Astrocyte (in vitro differentiated cells and primary cell): ENCODE data around the gene ACYP1. TPM values are rescaled to one million over a fixed set of nuclear protein-coding genes. Genes with fewer than 3 reads are reported as not detected.
A peak's percentile ranks its signal among the peaks of the same experiment; 100 is the strongest.

Experiments used
- DNase-seq: peaks from one replicate; pipeline ENCODE4 v3.0.0-alpha.2; 2010; ENCODE audit warnings: low read depth
- FAIRE-seq: peaks from 2 replicates; lab custom pipeline; 2011; peaks lifted over from hg19 to GRCh38; lab: Jason Lieb, UNC
- H2AFZ ChIP-seq: 2 replicates; pipeline ENCODE4 v1.6.0; 2012; ENCODE audit warnings: low read depth, low read length, inconsistent platforms
- H3K27ac ChIP-seq: 2 replicates; pipeline ENCODE4 v1.5.1; 2011; ENCODE audit warnings: low read depth, low read length, inconsistent platforms
- H3K27me3 ChIP-seq: 2 replicates; pipeline ENCODE4 v1.6.0; 2011; ENCODE audit warnings: low read length, inconsistent platforms; ENCODE audit not compliant: insufficient read depth
- H3K36me3 ChIP-seq: 2 replicates; pipeline ENCODE4 v1.5.1; 2011; ENCODE audit warnings: low read length, inconsistent platforms; ENCODE audit not compliant: insufficient read depth
- H3K4me1 ChIP-seq: 2 replicates; pipeline ENCODE4 v1.5.1; 2011; ENCODE audit warnings: low read length, inconsistent platforms; ENCODE audit not compliant: insufficient read depth
- H3K4me2 ChIP-seq: 2 replicates; pipeline ENCODE4 v1.6.0; 2012; ENCODE audit warnings: low read length, inconsistent platforms
- H3K4me3 ChIP-seq: 2 replicates; pipeline ENCODE4 v1.5.1; 2011; ENCODE audit warnings: low read depth, mild to moderate bottlenecking, low read length, inconsistent platforms; ENCODE audit not compliant: insufficient read depth
- H3K79me2 ChIP-seq: 2 replicates; pipeline ENCODE4 v1.6.0; 2012; ENCODE audit warnings: mild to moderate bottlenecking, low read length, inconsistent platforms; ENCODE audit not compliant: insufficient read depth
- H3K9ac ChIP-seq: 2 replicates; pipeline ENCODE4 v1.6.0; 2012; ENCODE audit warnings: mild to moderate bottlenecking, low read length, inconsistent platforms
- H3K9me3 ChIP-seq: 2 replicates; pipeline ENCODE4 v1.5.1; 2012; ENCODE audit warnings: low read depth, mild to moderate bottlenecking, low read length, inconsistent platforms; ENCODE audit not compliant: insufficient read depth
- H4K20me1 ChIP-seq: 2 replicates; pipeline ENCODE4 v1.6.0; 2012; ENCODE audit warnings: low read length, inconsistent platforms; ENCODE audit not compliant: insufficient read depth
- H3K27ac Mint-ChIP-seq: one replicate; pipeline ENCODE4 v1.8.0; 2021; ENCODE audit warnings: mild to moderate bottlenecking, mixed read lengths; ENCODE audit not compliant: unreplicated experiment
- H3K27me3 Mint-ChIP-seq: one replicate; pipeline ENCODE4 v1.8.0; 2021; ENCODE audit warnings: low read depth, mixed read lengths; ENCODE audit not compliant: unreplicated experiment
- H3K36me3 Mint-ChIP-seq: one replicate; pipeline ENCODE4 v1.8.0; 2021; ENCODE audit warnings: low read depth, mixed read lengths; ENCODE audit not compliant: unreplicated experiment
- H3K4me1 Mint-ChIP-seq: one replicate; pipeline ENCODE4 v1.8.0; 2021; ENCODE audit warnings: low read depth, mixed read lengths; ENCODE audit not compliant: unreplicated experiment
- H3K4me3 Mint-ChIP-seq: one replicate; pipeline ENCODE4 v1.8.0; 2021; ENCODE audit warnings: mild to moderate bottlenecking, moderate library complexity, mixed read lengths; ENCODE audit not compliant: unreplicated experiment
- H3K9me3 Mint-ChIP-seq: one replicate; pipeline ENCODE4 v1.8.0; 2021; ENCODE audit warnings: mild to moderate bottlenecking, mixed read lengths; ENCODE audit not compliant: unreplicated experiment
- CTCF ChIP-seq: IDR thresholded peaks from 2 replicates; pipeline ENCODE4 v1.5.1; 2011; ENCODE audit warnings: low read depth, mild to moderate bottlenecking, inconsistent platforms, low read length, moderate library complexity; ENCODE audit not compliant: insufficient read depth
- EZH2 ChIP-seq: IDR thresholded peaks from 2 replicates; pipeline ENCODE4 v1.6.1; 2012; ENCODE audit warnings: mild to moderate bottlenecking, low read length, inconsistent platforms; ENCODE audit not compliant: insufficient read depth
- total RNA-seq: library from RNA; stranded (reverse); gene quantifications from 2 replicates; pipeline ENCODE4 v1.2.1, GENCODE V29; 2021

ACYP1 gene
- total RNA-seq, 1 donor from 2014 or later = 8.9 TPM

- H3K4me3 Mint-ChIP-seq = peak within 1 kb of the TSS; percentile 89
- peaks cover 10% of the 10 kb centered on the region for H3K79me2 ChIP-seq
- no peaks in the 10 kb centered on the region for H3K9me3 ChIP-seq
- no peaks in the 10 kb centered on the region for H3K27me3 ChIP-seq
- DNase-seq (peak; percentile 53), FAIRE-seq (no peak)
- no peaks in the 10 kb centered on the region for H3K36me3 ChIP-seq
- H3K27ac Mint-ChIP-seq = peak within 1 kb of the TSS; percentile 64
- H3K4me3 ChIP-seq = peak within 1 kb of the TSS; percentile 67
- H3K9me3 Mint-ChIP-seq = peaks cover 2% of the 10 kb centered on the region
- peak within 1 kb of the TSS; percentile 82 for H3K9ac ChIP-seq
- peak within 1 kb of the TSS; percentile 56 for H3K27ac ChIP-seq
- H3K4me2 ChIP-seq = peak within 1 kb of the TSS; percentile 91
- no peaks in the 10 kb centered on the region for H3K27me3 Mint-ChIP-seq
- no peaks in the 10 kb centered on the region for H4K20me1 ChIP-seq
- H3K4me1 ChIP-seq = peaks cover 7% of the 10 kb centered on the region
- peaks cover 3% of the 10 kb centered on the region for H3K36me3 Mint-ChIP-seq
- TF ChIP-seq EZH2 (no peak), CTCF (no peak)
- peaks cover 5% of the 10 kb centered on the region for H3K4me1 Mint-ChIP-seq
- peak within 1 kb of the TSS; percentile 85 for H2AFZ ChIP-seq
These were observed 12.8 kb downstream of the ACYP1 start, which contains the start of gene MLH3 for GRCh38 chr14:75050852-75051555. MLH3 (minus strand) TSS chr14:75051467; CDS start chr14:75049655, 1,812 bp downstream.

- no peak overlapping the region for H3K9ac ChIP-seq
These were observed 14.1 kb downstream of the ACYP1 start for GRCh38 chr14:75049731-75050201.

More at GRCh38 chr14:75049731-75050201, 14.1 kb downstream of the ACYP1 start:
- H3K27ac ChIP-seq = no peak overlapping the region
- H3K4me1 Mint-ChIP-seq = peaks cover 8% of the 10 kb centered on the region
- H4K20me1 ChIP-seq = no peaks in the 10 kb centered on the region
- H3K4me3 ChIP-seq = no peak overlapping the region
- H3K4me1 ChIP-seq = peaks cover 7% of the 10 kb centered on the region
- H3K27me3 ChIP-seq = no peaks in the 10 kb centered on the region
- H3K4me2 ChIP-seq = no peak overlapping the region
- H3K36me3 Mint-ChIP-seq = peaks cover 3% of the 10 kb centered on the region
- peaks cover 10% of the 10 kb centered on the region for H3K79me2 ChIP-seq
- H3K4me3 Mint-ChIP-seq = peak overlapping the region; percentile 82
- no peak for DNase-seq
- H3K27ac Mint-ChIP-seq = no peak overlapping the region
- FAIRE-seq = no peak
- H3K9me3 ChIP-seq = no peaks in the 10 kb centered on the region
- H3K9me3 Mint-ChIP-seq = peaks cover 2% of the 10 kb centered on the region
- H3K27me3 Mint-ChIP-seq = no peaks in the 10 kb centered on the region
- no peak overlapping the region for H2AFZ ChIP-seq
- no peaks in the 10 kb centered on the region for H3K36me3 ChIP-seq
- TF ChIP-seq CTCF (no peak), EZH2 (no peak)
